Endometrium (tissue), 2 donors: ENCODE measurements around the gene ZNF253.
"Not testable (repeated sequence)": the region's sequence is repeated elsewhere in the genome, so short reads cannot be mapped to it uniquely, and the experiment has no call there.

Experiments used
- FAIRE-seq: peaks from 2 replicates; lab custom pipeline; 2012; peaks lifted over from hg19 to GRCh38; lab: Jason Lieb, UNC
- donor health status: control.
- donor health status: control.

Gene ZNF253

GRCh38 chr19:19865750-19866610, at the start of gene ZNF253:
Gene ZNF253, plus strand, starts transcription at chr19:19865882. Its CDS starts 115 bp downstream, at chr19:19865997.
- peak; percentile 93 for FAIRE-seq

DNA sequence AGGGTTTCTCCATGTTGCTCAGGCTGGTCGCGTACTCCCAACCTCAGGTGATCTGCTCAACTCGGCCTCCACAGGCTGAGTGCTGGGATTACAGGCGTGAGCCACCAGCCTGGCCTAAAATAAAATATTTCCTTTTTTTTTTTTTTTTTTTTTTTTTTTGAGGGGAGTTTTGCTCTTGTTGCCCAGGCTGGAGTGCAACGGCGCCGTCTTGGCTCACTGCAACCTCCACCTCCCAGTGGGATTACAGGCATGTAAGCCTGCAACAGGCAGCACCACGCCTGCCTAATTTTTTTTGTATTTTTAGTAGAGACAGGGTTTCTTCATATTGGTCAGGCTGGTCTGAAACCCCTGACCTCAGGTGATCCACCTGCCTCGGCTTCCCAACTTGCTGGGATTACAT, 49.0 kb upstream of the ZNF253 start:
- no peak for FAIRE-seq

GRCh38 chr19:19817357-19817756, 48.3 kb upstream of the ZNF253 start:
- no peak for FAIRE-seq

- no peak for FAIRE-seq
These were observed 44.8 kb upstream of the ZNF253 start for GRCh38 chr19:19820774-19821320.

DNA sequence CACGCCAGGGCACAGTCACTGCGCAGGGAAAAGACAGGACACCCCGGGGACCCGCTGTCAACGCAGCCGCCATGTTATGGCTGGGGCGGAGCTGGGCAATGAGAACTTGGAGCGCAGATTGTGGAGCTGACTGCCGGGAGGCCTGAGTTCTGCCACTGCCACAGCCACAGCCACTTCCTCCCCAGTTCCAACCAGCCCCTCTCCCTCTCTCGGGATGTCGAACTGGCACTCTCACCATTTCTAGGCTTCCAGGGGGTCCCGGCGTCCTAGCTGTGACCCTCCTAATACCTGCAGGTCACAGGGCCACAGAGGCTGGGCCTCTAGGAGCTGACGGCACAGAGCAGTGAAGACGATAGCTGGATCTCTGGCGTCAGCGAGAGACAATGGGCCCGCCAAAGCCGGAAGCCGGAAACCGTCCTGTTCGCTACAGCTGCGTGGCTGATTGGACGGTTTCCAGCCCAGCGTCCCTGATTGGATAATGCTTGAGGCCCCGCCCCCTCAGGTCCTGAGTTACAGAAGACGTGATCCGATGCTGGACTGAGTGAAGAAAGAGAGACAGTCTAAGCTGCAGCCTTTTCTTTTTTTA, 44.2 kb upstream of the ZNF253 start, which contains the start of gene ZNF506:
TSS of gene ZNF506 (minus strand) at position 385 of the 586 bp plus-strand sequence. CDS start at position 238, 147 bp downstream.
- peak; percentile 95 for FAIRE-seq

DNA sequence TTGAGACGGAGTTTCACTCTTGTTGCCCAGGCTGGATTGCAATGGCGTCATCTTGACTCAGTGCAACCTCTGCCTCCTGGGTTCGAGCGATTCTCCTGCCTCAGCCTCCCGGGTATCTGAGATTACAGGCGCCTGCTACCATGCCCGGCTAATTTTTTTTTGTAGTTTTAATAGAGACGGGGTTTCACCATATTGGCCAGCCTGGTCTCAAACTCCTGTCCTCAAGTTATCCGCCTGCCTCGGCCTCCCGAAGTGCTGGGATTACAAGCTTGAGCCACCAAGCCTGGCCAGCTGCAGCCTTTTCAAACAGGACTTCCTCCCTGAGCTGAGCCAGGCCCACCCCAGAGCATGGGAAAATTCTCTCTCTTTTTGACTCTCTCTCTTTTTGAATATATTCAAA, 43.7 kb upstream of the ZNF253 start:
- not testable (repeated sequence) for FAIRE-seq

DNA sequence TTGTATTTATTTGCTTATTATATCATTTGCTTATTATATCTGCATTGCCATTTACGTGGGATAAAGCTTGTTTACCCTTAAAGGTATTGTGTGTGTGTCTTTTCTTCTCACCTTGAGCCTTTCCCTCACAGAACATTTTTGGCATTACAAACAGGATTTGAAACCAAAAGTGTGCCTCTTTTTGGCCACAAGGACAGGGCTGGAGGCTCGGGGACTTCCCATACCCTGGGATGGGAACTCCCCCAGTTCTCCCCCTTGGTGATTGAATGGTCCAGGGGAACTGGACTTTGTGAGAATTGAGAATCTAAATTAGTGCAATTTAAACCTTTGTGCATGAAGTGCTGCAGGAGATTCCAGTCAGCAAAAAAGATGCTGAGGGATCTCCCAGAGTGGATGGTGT, 41.8 kb upstream of the ZNF253 start:
- FAIRE-seq = no peak

- FAIRE-seq = no peak
These were observed 38.8 kb upstream of the ZNF253 start for GRCh38 chr19:19826875-19827274.

GRCh38 chr19:19835560-19836038, 30.1 kb upstream of the ZNF253 start:
- FAIRE-seq = no peak

GRCh38 chr19:19847781-19848180, 17.9 kb upstream of the ZNF253 start:
- no peak for FAIRE-seq

DNA sequence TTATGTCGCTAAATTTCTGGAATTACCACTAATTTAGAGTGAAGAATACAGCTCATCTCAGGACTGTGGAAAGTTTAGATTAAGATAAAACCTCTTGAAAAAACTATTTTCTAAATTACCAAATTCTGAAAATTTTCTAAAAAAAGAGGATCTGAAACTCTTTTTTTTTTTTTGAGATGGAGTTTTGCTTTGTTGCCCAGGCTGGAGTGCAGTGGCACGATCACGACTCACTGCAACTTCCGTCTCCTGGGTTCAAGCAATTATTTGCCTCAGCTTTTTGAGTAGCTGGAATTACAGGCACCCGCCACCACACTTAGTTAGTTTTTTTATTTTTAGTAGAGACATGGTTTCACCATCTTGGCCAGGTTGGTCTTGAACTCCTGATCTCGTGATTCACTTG, 16.6 kb upstream of the ZNF253 start:
- FAIRE-seq = no peak

DNA sequence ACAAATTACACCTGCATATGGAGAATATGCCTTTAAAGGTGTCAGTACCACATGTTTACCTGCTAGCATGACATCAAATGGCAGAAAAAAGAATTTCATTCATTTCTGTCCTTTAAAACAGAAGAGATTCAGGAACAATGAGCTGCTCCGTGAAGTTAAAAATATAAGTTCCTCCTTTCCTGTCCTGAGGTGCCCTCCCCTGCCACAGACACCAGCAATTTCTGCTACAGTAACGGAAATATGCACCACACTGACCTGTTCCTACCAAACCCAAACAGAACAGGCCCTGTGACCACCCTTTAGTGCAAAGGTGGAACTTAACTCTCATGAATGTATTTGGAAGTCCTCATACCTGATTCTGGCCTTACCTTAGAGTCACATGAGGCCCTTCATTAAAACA, 13.9 kb upstream of the ZNF253 start:
- FAIRE-seq = not testable (repeated sequence)

DNA sequence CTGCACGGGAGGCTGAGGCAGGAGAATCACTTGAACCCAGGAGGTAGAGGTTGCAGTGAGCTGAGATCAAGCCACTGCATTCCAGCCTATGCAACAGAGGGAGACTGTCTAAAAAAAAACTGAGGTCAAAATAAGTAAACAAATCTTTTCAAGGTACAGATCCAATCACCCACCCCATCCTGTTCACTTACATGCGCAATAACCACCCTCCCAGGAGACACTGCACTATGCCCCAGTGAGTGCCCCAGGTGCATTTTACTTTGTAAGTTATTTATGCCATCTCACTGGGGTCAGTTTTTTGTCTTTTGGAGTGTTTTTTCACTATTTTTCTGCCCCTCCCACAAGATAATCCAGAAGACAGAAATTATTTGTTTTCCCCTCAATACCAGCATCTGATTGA, 6.9 kb upstream of the ZNF253 start:
- no peak for FAIRE-seq

- FAIRE-seq = no peak
These were observed 4.8 kb upstream of the ZNF253 start for GRCh38 chr19:19860756-19861390.

- FAIRE-seq = no peak
These were observed 1.0 kb downstream of the ZNF253 start for GRCh38 chr19:19866611-19867248.

DNA sequence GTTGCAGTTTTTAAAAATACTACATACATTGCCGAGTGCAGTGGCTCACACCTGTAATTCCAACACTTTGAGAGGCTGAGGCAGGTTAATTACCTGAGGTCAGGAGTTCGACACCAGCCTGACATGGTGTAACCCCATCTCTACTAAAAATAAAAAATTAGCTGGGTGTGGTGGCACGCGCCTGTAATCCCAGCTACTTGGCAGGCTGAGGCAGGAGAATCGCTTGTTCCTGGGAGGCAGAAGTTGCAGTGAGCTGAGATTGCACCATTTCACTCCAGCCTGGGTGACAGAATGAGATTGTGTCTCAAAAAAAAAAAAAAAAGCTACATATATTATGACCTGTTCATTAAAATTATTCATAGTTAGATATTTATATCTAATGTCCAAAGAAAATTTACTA, 4.4 kb downstream of the ZNF253 start:
- FAIRE-seq = not testable (repeated sequence)

DNA sequence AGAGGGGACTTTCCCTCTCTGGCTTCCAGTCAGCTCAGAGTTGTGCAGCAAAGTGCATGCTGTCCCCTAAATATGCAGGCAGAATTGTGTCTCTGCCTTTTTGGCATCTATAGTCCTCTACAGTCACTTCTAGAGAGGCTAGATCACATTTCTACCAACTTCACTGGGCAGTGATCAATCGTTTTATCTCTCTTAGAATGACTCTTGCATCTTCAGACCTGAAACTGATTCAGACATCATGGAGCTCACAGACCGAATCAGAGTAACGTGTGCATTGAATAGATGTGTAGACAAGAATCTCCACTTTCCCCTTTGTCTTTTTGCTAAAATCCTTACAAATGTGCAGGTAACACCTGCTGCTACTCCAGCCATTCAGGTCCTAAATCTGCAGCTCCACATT, 6.2 kb downstream of the ZNF253 start:
- FAIRE-seq = no peak

- no peak for FAIRE-seq
These were observed 7.7 kb downstream of the ZNF253 start for GRCh38 chr19:19873381-19873780.

DNA sequence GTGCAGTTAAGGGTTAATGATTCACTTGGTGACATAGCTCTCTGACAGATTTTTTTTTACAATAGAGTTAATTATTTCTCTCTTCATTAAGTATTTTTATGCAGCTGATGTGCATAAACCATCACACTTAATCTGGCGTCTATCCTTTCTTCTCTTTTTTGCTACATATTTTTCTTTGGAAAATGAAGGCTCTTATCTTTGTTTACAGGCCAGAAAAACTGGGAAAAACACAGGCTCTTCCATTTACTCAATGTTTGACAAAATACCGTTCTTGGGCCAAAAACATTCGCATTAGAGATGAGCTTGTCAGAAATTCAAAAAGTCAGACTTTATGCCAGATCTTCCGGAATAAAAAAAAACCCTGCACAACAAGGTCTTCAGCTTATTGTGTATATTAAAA, 12.0 kb downstream of the ZNF253 start:
- FAIRE-seq = no peak

- FAIRE-seq = no peak
These were observed 18.9 kb downstream of the ZNF253 start for GRCh38 chr19:19884583-19884982.

- not testable (repeated sequence) for FAIRE-seq
These were observed 26.6 kb downstream of the ZNF253 start for GRCh38 chr19:19892055-19892941.
